HepG2 (cell line): ENCODE results near the gene BLMH. TPM values are rescaled to one million over a fixed set of nuclear protein-coding genes. Genes with fewer than 3 reads are reported as not detected.
A peak's percentile ranks its signal among the peaks of the same experiment; 100 is the strongest.

Experiments used
- AHDC1 ChIP-seq: sonication (generic); formaldehyde crosslinking; IDR thresholded peaks from 2 replicates; pipeline ENCODE4 v1.5.1; 2020; ENCODE audit warnings: mild to moderate bottlenecking, missing genetic modification reagents, borderline replicate concordance
- ARNT2 ChIP-seq: sonication (generic); formaldehyde crosslinking; IDR thresholded peaks from 2 replicates; pipeline ENCODE4 v1.8.0; 2022; ENCODE audit warnings: mild to moderate bottlenecking, low read depth, missing genetic modification reagents, moderate library complexity
- CHCHD3 ChIP-seq: sonication (generic); formaldehyde crosslinking; IDR thresholded peaks from 2 replicates; pipeline ENCODE4 v1.8.0; 2022; ENCODE audit warnings: mild to moderate bottlenecking, missing genetic modification reagents, moderate library complexity
- ELF4 ChIP-seq: sonication (generic); formaldehyde crosslinking; IDR thresholded peaks from 2 replicates; pipeline ENCODE4 v1.5.0; 2020; ENCODE audit warnings: missing genetic modification reagents, mild to moderate bottlenecking, moderate library complexity, borderline replicate concordance
- GLMP ChIP-seq: sonication (generic); formaldehyde crosslinking; IDR thresholded peaks from 2 replicates; pipeline ENCODE4 v1.9.0; 2021; ENCODE audit warnings: missing genetic modification reagents, mild to moderate bottlenecking, borderline replicate concordance
- HMG20B ChIP-seq: conservative IDR thresholded peaks from 2 replicates; pipeline ENCODE4 v1.6.1; 2016; ENCODE audit warnings: missing genetic modification reagents, missing compliant biosample characterization
- HNRNPK ChIP-seq: fragments of 200-400 bp; formaldehyde crosslinking; IDR thresholded peaks from 2 replicates; pipeline ENCODE4 v1.6.1; 2018; ENCODE audit warnings: low read length, low read depth, moderate library complexity, mild to moderate bottlenecking; ENCODE audit not compliant: poor library complexity, severe bottlenecking
- IKZF4 ChIP-seq: sonication (generic); formaldehyde crosslinking; IDR thresholded peaks from 2 replicates; pipeline ENCODE4 v1.5.1; 2020; ENCODE audit warnings: borderline replicate concordance, mild to moderate bottlenecking, low read depth, missing genetic modification reagents; ENCODE audit errors: not compliant biosample characterization
- KDM6A ChIP-seq: IDR thresholded peaks from 2 replicates; pipeline ENCODE4 v1.6.1; 2016; ENCODE audit warnings: low read depth
- MAX ChIP-seq: IDR thresholded peaks from 2 replicates; pipeline ENCODE4 v1.6.1; 2012; ENCODE audit warnings: inconsistent platforms
- SIX4 ChIP-seq: sonication (generic); formaldehyde crosslinking; IDR thresholded peaks from 2 replicates; pipeline ENCODE4 v1.4.0; 2020; ENCODE audit warnings: missing genetic modification reagents
- TGIF2 ChIP-seq: IDR thresholded peaks from 2 replicates; pipeline ENCODE4 v1.6.1; 2016; ENCODE audit warnings: control low read depth, missing compliant biosample characterization
- ZFP91 ChIP-seq: sonication (generic); formaldehyde crosslinking; IDR thresholded peaks from 2 replicates; pipeline ENCODE4 v1.9.0; 2022; ENCODE audit warnings: missing genetic modification reagents, mild to moderate bottlenecking, borderline replicate concordance
- ZNF121 ChIP-seq: sonication (generic); formaldehyde crosslinking; IDR thresholded peaks from 2 replicates; pipeline ENCODE4 v1.5.0; 2020; ENCODE audit warnings: mild to moderate bottlenecking, missing genetic modification reagents
- ZNF230 ChIP-seq: sonication (generic); formaldehyde crosslinking; IDR thresholded peaks from 2 replicates; pipeline ENCODE4 v1.4.0; 2020; ENCODE audit warnings: mild to moderate bottlenecking, missing genetic modification reagents
- ZNF276 ChIP-seq: sonication (generic); formaldehyde crosslinking; IDR thresholded peaks from 2 replicates; pipeline ENCODE4 v1.4.0; 2020; ENCODE audit warnings: mild to moderate bottlenecking, low read depth, missing genetic modification reagents
- ZNF3 ChIP-seq: IDR thresholded peaks from 2 replicates; pipeline ENCODE4 v1.7.0; 2017; ENCODE audit warnings: inconsistent platforms
- ZNF317 ChIP-seq: sonication (generic); formaldehyde crosslinking; IDR thresholded peaks from 2 replicates; pipeline ENCODE4 v1.5.0; 2020; ENCODE audit warnings: mild to moderate bottlenecking, missing genetic modification reagents
- ZNF703 ChIP-seq: sonication (generic); formaldehyde crosslinking; IDR thresholded peaks from 2 replicates; pipeline ENCODE4 v1.5.1; 2020; ENCODE audit warnings: missing genetic modification reagents, mild to moderate bottlenecking, moderate library complexity, borderline replicate concordance
- polyA plus RNA-seq, 8 experiments: library from polyadenylated mRNA; depleted of rRNA in 3 of 8; stranded (reverse) in 7 of 8; unstranded in 1 of 8; fragments of >200 nt; fragmentation: Illumina TruSeq in 4 of 8; extraction: Trizol in 4 of 8; gene quantifications; 2 replicates each; pipeline versions ENCODE4 v1.2.1 to v1.2.3, GENCODE V29; 2011 to 2016; ENCODE audit warnings: low read depth in 4 of 8, missing spikeins in 1 of 8, mixed read lengths in 1 of 8; ENCODE audit not compliant: insufficient read depth in 1 of 8
- total RNA-seq, 5 experiments: library from RNA; depleted of rRNA; stranded (reverse); fragments of >200 nt; fragmentation: Illumina TruSeq; extraction: Trizol; gene quantifications; 2 replicates each; pipeline ENCODE4 v1.2.3, GENCODE V29; 2016; ENCODE audit warnings: low read depth in 1 of 5

Gene BLMH
- total and polyA plus RNA-seq, 2 of the 13 experiments (the other 11 are each of a cell fraction or from before 2014, with no cell fraction given): 12.1 to 41.0 TPM

- TF ChIP-seq AHDC1 (peak; percentile 80; the same call in 1 of the 2 replicates), MAX (no peak; the same call in 1 of the 2 replicates), HNRNPK (no peak), ZNF121 (CRISPR knock-in tag) (peak; percentile 27; the same call in 1 of the 2 replicates), SIX4 (CRISPR knock-in tag) (peak; percentile 58; the same call in 1 of the 2 replicates), ELF4 (CRISPR knock-in tag) (no peak), ZNF276 (CRISPR knock-in tag) (no peak), ARNT2 (peak; percentile 44; the same call in 1 of the 2 replicates), IKZF4 (CRISPR knock-in tag) (no peak), ZFP91 (no peak; the same call in 1 of the 2 replicates), ZNF230 (CRISPR knock-in tag) (no peak), ZNF317 (CRISPR knock-in tag) (no peak), GLMP (CRISPR knock-in tag) (no peak), CHCHD3 (CRISPR knock-in tag) (no peak), ZNF703 (peak; percentile 63; the same call in 1 of the 2 replicates), TGIF2 (CRISPR knock-in tag) (no peak), KDM6A (CRISPR knock-in tag) (peak; percentile 73), HMG20B (CRISPR knock-in tag) (0 out of 2 replicates have a peak, but pooled peaks have one; percentile 18), ZNF3 (CRISPR knock-in tag) (no peak)
Observed at GRCh38 chr17:30225919-30226553, 65.7 kb downstream of the BLMH start (continued).
